DND-41 (cell line): ENCODE data around the gene ARHGAP15.
A peak's percentile ranks its signal among the peaks of the same experiment; 100 is the strongest.

Experiments
- ATAC-seq: fragments of 200-7000 bp; cut with Tn5 transposase; 3 replicates; pipeline ENCODE4 v1.9.1; 2021; ENCODE audit warnings: low read depth; ENCODE audit not compliant: insufficient read depth
- DNase-seq: peaks from one replicate; pipeline ENCODE4 v3.0.0-alpha.2; 2020
- H2AFZ ChIP-seq: 2 replicates; pipeline ENCODE4 v1.6.0; 2012; ENCODE audit warnings: low read depth, low read length
- H3K27ac ChIP-seq: 2 replicates; pipeline ENCODE4 v1.5.1; 2012; ENCODE audit warnings: low read length, inconsistent platforms
- H3K27me3 ChIP-seq: fragments of 200-600 bp; sonication (generic); 2 replicates; pipeline ENCODE4 v1.6.0; 2012; ENCODE audit warnings: low read length, mild to moderate bottlenecking, inconsistent platforms; ENCODE audit not compliant: insufficient read depth, poor library complexity
- H3K36me3 ChIP-seq: 2 replicates; pipeline ENCODE4 v1.5.1; 2012; ENCODE audit warnings: low read length, inconsistent platforms; ENCODE audit not compliant: insufficient read depth
- H3K4me1 ChIP-seq: 2 replicates; pipeline ENCODE4 v1.5.1; 2012; ENCODE audit warnings: mild to moderate bottlenecking, low read length; ENCODE audit not compliant: insufficient read depth
- H3K4me2 ChIP-seq: 2 replicates; pipeline ENCODE4 v1.6.0; 2012; ENCODE audit warnings: mild to moderate bottlenecking, moderate library complexity, low read length, inconsistent platforms; ENCODE audit not compliant: insufficient read depth
- H3K4me3 ChIP-seq, 2 experiments: fragments of 200-600 bp in 1 of 2; shearing (Covaris generic) in 1 of 2; 2 replicates each; pipeline ENCODE4 v1.5.1; 2012 to 2016; ENCODE audit warnings: inconsistent platforms in 2 of 2, low read length in 2 of 2, mild to moderate bottlenecking in 2 of 2, low read depth in 1 of 2, moderate library complexity in 1 of 2
- H3K79me2 ChIP-seq: 2 replicates; pipeline ENCODE4 v1.6.0; 2012; ENCODE audit warnings: low read length, inconsistent platforms; ENCODE audit not compliant: insufficient read depth
- H3K9ac ChIP-seq: 2 replicates; pipeline ENCODE4 v1.6.0; 2012; ENCODE audit warnings: low read depth, mild to moderate bottlenecking, inconsistent platforms, low read length, moderate library complexity
- H3K9me3 ChIP-seq: 2 replicates; pipeline ENCODE4 v1.5.1; 2012; ENCODE audit warnings: low read length, moderate library complexity, mild to moderate bottlenecking, inconsistent platforms; ENCODE audit not compliant: insufficient read depth, severe bottlenecking
- H4K20me1 ChIP-seq: 2 replicates; pipeline ENCODE4 v1.6.0; 2012; ENCODE audit warnings: low read length; ENCODE audit not compliant: insufficient read depth
- CTCF ChIP-seq: IDR thresholded peaks from 2 replicates; pipeline ENCODE4 v1.5.1; 2012; ENCODE audit warnings: borderline replicate concordance, low read length, moderate library complexity, mild to moderate bottlenecking; ENCODE audit not compliant: poor library complexity, severe bottlenecking; ENCODE audit errors: extremely low read depth
- EZH2 ChIP-seq: IDR thresholded peaks from 3 replicates; pipeline ENCODE4 v1.6.1; 2012; ENCODE audit warnings: borderline replicate concordance, low read depth, mild to moderate bottlenecking, moderate library complexity, low read length, inconsistent platforms; ENCODE audit not compliant: severe bottlenecking

ARHGAP15 gene

GRCh38 chr2:143231254-143231645, 102.0 kb downstream of the ARHGAP15 start:
- Histone ChIP-seq H3K9me3 (peaks cover 16% of the 10 kb centered on the region), H3K27ac (no peak overlapping the region), H3K4me1 (peaks cover 7% of the 10 kb centered on the region; the same call in 1 of the 2 replicates), H3K4me3 (no peak overlapping the region), H3K36me3 (peaks cover 98% of the 10 kb centered on the region), H2AFZ (no peak overlapping the region), H4K20me1 (no peaks in the 10 kb centered on the region), H3K79me2 (peaks cover 91% of the 10 kb centered on the region), H3K9ac (no peak overlapping the region), H3K27me3 (no peaks in the 10 kb centered on the region), H3K4me2 (no peak overlapping the region)
- DNase-seq (no peak), ATAC-seq (no peak)
- TF ChIP-seq CTCF: no peak
- TF ChIP-seq EZH2: no peak

GRCh38 chr2:143237146-143237777, 108.0 kb downstream of the ARHGAP15 start:
- Histone ChIP-seq H3K9ac (no peak overlapping the region), H4K20me1 (no peaks in the 10 kb centered on the region), H3K36me3 (peaks cover 78% of the 10 kb centered on the region), H3K79me2 (peaks cover 96% of the 10 kb centered on the region), H2AFZ (no peak overlapping the region), H3K27ac (peak overlapping the region; percentile 15; the same call in 1 of the 2 replicates), H3K9me3 (peaks cover 16% of the 10 kb centered on the region), H3K27me3 (no peaks in the 10 kb centered on the region), H3K4me3 (no peak overlapping the region), H3K4me1 (peaks cover 23% of the 10 kb centered on the region; the same call in 1 of the 2 replicates), H3K4me2 (no peak overlapping the region)
- ATAC-seq: no peak
- DNase-seq: no peak
- TF ChIP-seq CTCF: no peak
- no peak for TF ChIP-seq EZH2

DNA sequence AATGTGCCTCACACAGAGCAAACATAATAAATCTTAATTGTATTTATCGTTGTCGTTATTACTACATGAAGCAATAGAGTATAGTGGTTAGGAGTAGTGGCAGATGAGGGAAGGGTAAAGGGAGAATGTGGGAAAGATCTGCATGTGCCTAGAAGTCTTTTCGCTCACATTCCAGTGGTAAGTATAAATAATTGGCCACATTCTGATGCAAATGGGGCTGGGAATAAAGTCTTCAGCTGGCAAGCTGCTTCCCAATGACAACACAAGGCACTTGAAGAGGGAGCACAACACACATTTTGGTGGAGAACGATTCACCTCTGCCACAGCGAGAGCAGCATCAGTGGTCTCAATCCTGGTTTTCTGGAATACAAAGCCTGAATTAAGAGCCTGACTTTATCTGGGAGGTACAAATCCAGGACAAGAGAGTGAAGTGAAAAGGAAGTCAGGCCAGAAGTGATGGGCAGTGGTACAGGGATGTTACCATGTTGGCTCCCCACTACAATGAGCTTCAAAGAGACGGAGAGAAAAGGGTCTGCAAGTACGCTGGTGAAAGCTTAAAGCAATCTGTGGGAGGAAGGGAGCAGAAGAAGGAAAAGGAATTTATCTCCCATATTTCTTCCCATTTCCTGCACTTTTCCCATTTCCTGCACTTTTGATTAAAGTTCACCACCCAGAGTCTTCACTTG, 112.3 kb downstream of the ARHGAP15 start:
- ATAC-seq: no peak
- Histone ChIP-seq H3K9ac (no peak overlapping the region), H3K36me3 (peaks cover 65% of the 10 kb centered on the region), H3K27ac (peak overlapping the region; percentile 12; the same call in 1 of the 2 replicates), H2AFZ (no peak overlapping the region), H3K9me3 (no peaks in the 10 kb centered on the region), H3K27me3 (no peaks in the 10 kb centered on the region), H4K20me1 (no peaks in the 10 kb centered on the region), H3K4me2 (no peak overlapping the region), H3K4me1 (peaks cover 13% of the 10 kb centered on the region; the same call in 1 of the 2 replicates), H3K79me2 (peaks cover 96% of the 10 kb centered on the region), H3K4me3 (no peak overlapping the region)
- TF ChIP-seq EZH2 (no peak), CTCF (no peak)
- no peak for DNase-seq
